Upper lobe of right lung (tissue), 1 donor: ENCODE measurements around the gene EIF5AL1. TPM values are rescaled to one million over a fixed set of nuclear protein-coding genes. Genes with fewer than 3 reads are reported as not detected.

Experiments
- ATAC-seq: fragments of 200-7000 bp; cut with Tn5 transposase; one replicate; pipeline ENCODE4 v1.9.1; 2020; ENCODE audit warnings: mild to moderate bottlenecking, moderate library complexity
- DNase-seq: peaks from one replicate; pipeline ENCODE4 v3.0.0-alpha.2; 2020
- H3K27ac ChIP-seq: fragments of 200-600 bp; one replicate; pipeline ENCODE4 v1.8.0; 2022
- H3K27me3 ChIP-seq: fragments of 200-600 bp; one replicate; pipeline ENCODE4 v1.8.0; 2022; ENCODE audit warnings: mild to moderate bottlenecking
- H3K36me3 ChIP-seq: fragments of 200-600 bp; one replicate; pipeline ENCODE4 v1.8.0; 2022
- H3K4me1 ChIP-seq: fragments of 200-600 bp; one replicate; pipeline ENCODE4 v1.8.0; 2022
- H3K4me3 ChIP-seq: fragments of 200-600 bp; one replicate; pipeline ENCODE4 v1.8.0; 2022; ENCODE audit warnings: mild to moderate bottlenecking
- H3K9me3 ChIP-seq: fragments of 200-600 bp; one replicate; pipeline ENCODE4 v1.8.0; 2022
- intact Hi-C: fragments of 100-400 bp; cut with DNase I; formaldehyde crosslinking; loops from one replicate; pipeline ENCODE4 v1.11.0; 2022
- total RNA-seq: library from RNA; stranded (reverse); fragmentation: NEBNext Ultra II Directional; extraction: Animal tissue kit (Norgen Biotek cat#: 25700); gene quantifications from one replicate; pipeline ENCODE4 v1.2.1, GENCODE V29; 2021
- TF ChIP-seq, protein P1 (sequence below): fragments of 200-600 bp; IDR thresholded peaks from one replicate; pipeline ENCODE4 v1.8.0; 2022; ENCODE audit warnings: antibody characterized with exemption
- donor health status: DM: no; HTN: yes; CAD: no; lungs with severe emphysema.

Gene EIF5AL1
- total RNA-seq, 1 donor from 2014 or later = 0.14 TPM

DNA sequence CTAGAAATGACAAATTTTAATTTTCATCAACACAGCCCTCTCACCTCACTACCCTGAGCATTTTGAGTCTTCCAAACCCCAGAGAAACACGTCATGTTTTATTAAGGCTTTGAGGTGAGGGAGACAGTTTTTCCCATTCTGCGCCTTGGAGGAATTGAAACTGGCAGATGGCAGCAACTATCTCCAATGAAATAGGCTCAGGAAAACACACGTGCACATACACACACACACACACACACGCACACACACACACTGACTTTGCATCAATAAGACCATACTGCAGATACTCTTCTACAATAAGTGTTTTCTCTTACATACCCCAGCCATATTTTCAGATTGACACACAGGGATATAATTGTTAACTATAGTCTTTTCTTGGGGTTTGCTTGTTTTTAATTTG lies 51.1 kb downstream of the EIF5AL1 start:
- intact Hi-C loops = no loop called here
- Histone ChIP-seq H3K4me3 (no peak overlapping the region), H3K9me3 (no peaks in the 10 kb centered on the region), H3K27ac (no peak overlapping the region), H3K36me3 (no peaks in the 10 kb centered on the region), H3K4me1 (peaks cover 5% of the 10 kb centered on the region), H3K27me3 (no peaks in the 10 kb centered on the region)
- ATAC-seq = no peak
- DNase-seq = no peak
- TF ChIP-seq, protein P1, sequence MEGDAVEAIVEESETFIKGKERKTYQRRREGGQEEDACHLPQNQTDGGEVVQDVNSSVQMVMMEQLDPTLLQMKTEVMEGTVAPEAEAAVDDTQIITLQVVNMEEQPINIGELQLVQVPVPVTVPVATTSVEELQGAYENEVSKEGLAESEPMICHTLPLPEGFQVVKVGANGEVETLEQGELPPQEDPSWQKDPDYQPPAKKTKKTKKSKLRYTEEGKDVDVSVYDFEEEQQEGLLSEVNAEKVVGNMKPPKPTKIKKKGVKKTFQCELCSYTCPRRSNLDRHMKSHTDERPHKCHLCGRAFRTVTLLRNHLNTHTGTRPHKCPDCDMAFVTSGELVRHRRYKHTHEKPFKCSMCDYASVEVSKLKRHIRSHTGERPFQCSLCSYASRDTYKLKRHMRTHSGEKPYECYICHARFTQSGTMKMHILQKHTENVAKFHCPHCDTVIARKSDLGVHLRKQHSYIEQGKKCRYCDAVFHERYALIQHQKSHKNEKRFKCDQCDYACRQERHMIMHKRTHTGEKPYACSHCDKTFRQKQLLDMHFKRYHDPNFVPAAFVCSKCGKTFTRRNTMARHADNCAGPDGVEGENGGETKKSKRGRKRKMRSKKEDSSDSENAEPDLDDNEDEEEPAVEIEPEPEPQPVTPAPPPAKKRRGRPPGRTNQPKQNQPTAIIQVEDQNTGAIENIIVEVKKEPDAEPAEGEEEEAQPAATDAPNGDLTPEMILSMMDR = no peak

Other genes with a start within 250 kb of the EIF5AL1 start
- 30.7 TPM for gene PPIF, start 165.1 kb upstream of the EIF5AL1 start, total RNA-seq
- 32.4 TPM for gene ZCCHC24, start 66.9 kb upstream of the EIF5AL1 start, total RNA-seq
- 13,814 TPM for gene SFTPA2, start 47.9 kb downstream of the EIF5AL1 start, total RNA-seq
- gene SFTPA1, start 98.4 kb downstream of the EIF5AL1 start, total RNA-seq = 11,191 TPM
- gene NUTM2B, start 190.7 kb downstream of the EIF5AL1 start, total RNA-seq = 0.96 TPM